ENCODE data around the gene MS4A18.
A peak's percentile ranks its signal among the peaks of the same experiment; 100 is the strongest.

The MS4A18 gene

GRCh38 chr11:60701469-60701818 is 23.1 kb upstream of the MS4A18 start:
- TF ChIP-seq CTCF (IDR thresholded peaks at IDR 0.05) = peak; percentile 1; the same call in 1 of the 2 replicates

GRCh38 chr11:60703374-60703773 is 21.1 kb upstream of the MS4A18 start:
- no peak for TF ChIP-seq CTCF (IDR thresholded peaks at IDR 0.05)

- TF ChIP-seq CTCF (IDR thresholded peaks at IDR 0.05) = no peak
These were observed 18.6 kb upstream of the MS4A18 start for GRCh38 chr11:60705895-60706294.

GRCh38 chr11:60706931-60707330 is 17.6 kb upstream of the MS4A18 start:
- no peak for TF ChIP-seq CTCF (IDR thresholded peaks at IDR 0.05)

- peak; percentile 36; the same call in 1 of the 2 replicates for TF ChIP-seq CTCF (IDR thresholded peaks at IDR 0.05)
These were observed 14.0 kb upstream of the MS4A18 start for GRCh38 chr11:60710482-60710881.

GRCh38 chr11:60711276-60711675 is 13.2 kb upstream of the MS4A18 start:
- no peak for TF ChIP-seq CTCF (IDR thresholded peaks at IDR 0.05)

- no peak for TF ChIP-seq CTCF (IDR thresholded peaks at IDR 0.05)
These were observed 6.6 kb upstream of the MS4A18 start for GRCh38 chr11:60717956-60718355.
